GM13977 (cell line): ENCODE results near the gene MORC4.

Experiments
- DNase-seq: peaks from one replicate; pipeline ENCODE4 v3.0.0; 2012; ENCODE audit warnings: low spot score
- in situ Hi-C: fragments of 300-500 bp; cut with MboI; formaldehyde crosslinking; loops from one replicate; pipeline ENCODE4 v1.12.0; 2022; ENCODE audit warnings: low sequenced_read_pairs, low pct_unique_long_range_greater_than_20kb, mixed read lengths, inconsistent platforms; ENCODE audit not compliant: unreplicated experiment
- TF ChIP-seq, protein P1 (sequence below): IDR thresholded peaks from 2 replicates; pipeline ENCODE4 v1.5.1; 2012; ENCODE audit warnings: mild to moderate bottlenecking, control low read depth; ENCODE audit not compliant: insufficient read depth; ENCODE audit errors: extremely low read depth, missing control alignments

The MORC4 gene

DNA sequence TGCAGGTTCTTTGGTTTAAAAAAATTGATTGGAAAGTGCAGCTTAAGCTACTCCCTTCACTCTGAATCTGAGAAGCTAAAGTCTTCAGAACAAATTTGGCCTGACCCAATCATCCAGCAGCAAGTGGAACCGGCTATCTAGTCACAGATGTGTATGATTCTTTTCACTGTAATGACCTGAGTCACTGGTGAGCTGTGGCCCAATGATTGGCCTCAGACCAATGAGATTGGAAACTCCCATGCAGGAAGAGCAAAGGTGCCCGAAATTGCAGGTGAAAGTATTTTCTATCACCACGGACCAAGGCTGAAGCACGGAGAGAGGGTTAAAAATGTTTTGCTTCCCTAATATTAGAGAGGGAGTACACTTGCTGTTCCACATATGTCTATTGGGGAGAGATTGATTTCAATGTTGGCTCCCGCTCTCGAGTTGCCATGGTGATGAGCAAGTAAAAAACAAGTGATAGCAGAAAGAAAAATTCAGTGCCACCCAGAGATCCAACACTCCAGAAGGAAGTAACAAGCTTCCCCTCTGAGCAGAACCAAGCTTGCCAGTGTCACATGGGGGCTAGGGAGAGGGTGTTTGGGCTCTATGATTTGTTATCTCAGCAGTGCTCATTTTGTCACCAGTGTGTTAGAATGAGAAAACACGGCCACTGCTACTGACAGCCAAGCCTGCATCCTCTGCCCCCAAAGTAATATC, 108.1 kb downstream of the MORC4 start:
- TF ChIP-seq, protein P1, sequence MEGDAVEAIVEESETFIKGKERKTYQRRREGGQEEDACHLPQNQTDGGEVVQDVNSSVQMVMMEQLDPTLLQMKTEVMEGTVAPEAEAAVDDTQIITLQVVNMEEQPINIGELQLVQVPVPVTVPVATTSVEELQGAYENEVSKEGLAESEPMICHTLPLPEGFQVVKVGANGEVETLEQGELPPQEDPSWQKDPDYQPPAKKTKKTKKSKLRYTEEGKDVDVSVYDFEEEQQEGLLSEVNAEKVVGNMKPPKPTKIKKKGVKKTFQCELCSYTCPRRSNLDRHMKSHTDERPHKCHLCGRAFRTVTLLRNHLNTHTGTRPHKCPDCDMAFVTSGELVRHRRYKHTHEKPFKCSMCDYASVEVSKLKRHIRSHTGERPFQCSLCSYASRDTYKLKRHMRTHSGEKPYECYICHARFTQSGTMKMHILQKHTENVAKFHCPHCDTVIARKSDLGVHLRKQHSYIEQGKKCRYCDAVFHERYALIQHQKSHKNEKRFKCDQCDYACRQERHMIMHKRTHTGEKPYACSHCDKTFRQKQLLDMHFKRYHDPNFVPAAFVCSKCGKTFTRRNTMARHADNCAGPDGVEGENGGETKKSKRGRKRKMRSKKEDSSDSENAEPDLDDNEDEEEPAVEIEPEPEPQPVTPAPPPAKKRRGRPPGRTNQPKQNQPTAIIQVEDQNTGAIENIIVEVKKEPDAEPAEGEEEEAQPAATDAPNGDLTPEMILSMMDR, result no peak
- in situ Hi-C loops, result no loop called here
- no peak for DNase-seq
